DOHH2 (cell line): ENCODE measurements around the gene CLDN22.

Experiments used
- EZH2phosphoT487 ChIP-seq: fragments of 200-600 bp; sonication (generic); IDR thresholded peaks from 2 replicates; pipeline ENCODE4 v1.6.1; 2017; ENCODE audit warnings: borderline replicate concordance, mild to moderate bottlenecking, antibody characterized with exemption, low read length, moderate library complexity, mixed read lengths
- TF ChIP-seq, protein P1 (sequence below): fragments of 200-600 bp; sonication (generic); IDR thresholded peaks from one replicate; pipeline ENCODE4 v1.5.1; 2014; ENCODE audit warnings: antibody characterized with exemption, mild to moderate bottlenecking, low read depth, low read length; ENCODE audit not compliant: poor library complexity, severe bottlenecking

DNA sequence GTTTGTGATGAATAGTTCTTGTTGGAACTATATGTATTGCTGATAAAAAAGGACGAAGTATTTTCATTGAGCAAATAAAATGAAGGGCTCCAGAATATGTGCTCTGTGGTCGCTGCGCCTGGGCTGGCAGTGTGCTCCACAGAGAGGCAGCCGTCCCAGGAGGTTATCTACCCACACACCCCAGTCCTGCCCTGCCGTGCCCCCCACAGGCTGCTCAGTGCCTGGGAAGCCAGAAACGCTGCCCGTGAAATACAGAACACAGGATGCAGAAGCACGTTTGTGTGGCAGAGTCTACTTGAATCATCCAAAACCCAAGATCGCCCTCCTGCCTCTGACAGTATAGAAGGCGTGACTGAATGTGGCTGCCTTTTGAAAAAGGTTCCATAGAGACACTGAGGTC is 1.4 kb downstream of the CLDN22 start:
- TF ChIP-seq, protein P1, sequence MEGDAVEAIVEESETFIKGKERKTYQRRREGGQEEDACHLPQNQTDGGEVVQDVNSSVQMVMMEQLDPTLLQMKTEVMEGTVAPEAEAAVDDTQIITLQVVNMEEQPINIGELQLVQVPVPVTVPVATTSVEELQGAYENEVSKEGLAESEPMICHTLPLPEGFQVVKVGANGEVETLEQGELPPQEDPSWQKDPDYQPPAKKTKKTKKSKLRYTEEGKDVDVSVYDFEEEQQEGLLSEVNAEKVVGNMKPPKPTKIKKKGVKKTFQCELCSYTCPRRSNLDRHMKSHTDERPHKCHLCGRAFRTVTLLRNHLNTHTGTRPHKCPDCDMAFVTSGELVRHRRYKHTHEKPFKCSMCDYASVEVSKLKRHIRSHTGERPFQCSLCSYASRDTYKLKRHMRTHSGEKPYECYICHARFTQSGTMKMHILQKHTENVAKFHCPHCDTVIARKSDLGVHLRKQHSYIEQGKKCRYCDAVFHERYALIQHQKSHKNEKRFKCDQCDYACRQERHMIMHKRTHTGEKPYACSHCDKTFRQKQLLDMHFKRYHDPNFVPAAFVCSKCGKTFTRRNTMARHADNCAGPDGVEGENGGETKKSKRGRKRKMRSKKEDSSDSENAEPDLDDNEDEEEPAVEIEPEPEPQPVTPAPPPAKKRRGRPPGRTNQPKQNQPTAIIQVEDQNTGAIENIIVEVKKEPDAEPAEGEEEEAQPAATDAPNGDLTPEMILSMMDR: no peak
- no peak for TF ChIP-seq EZH2phosphoT487
